NCI-H1694 treated with DMSO at 0.1 percent for 48 hours (cell line): ENCODE data around the gene DCAF4L1.

ENCODE experiments used
- DNase-seq: peaks from one replicate; lab custom pipeline; 2025; lab: John Stamatoyannopoulos, UW

DCAF4L1 gene, protein sequence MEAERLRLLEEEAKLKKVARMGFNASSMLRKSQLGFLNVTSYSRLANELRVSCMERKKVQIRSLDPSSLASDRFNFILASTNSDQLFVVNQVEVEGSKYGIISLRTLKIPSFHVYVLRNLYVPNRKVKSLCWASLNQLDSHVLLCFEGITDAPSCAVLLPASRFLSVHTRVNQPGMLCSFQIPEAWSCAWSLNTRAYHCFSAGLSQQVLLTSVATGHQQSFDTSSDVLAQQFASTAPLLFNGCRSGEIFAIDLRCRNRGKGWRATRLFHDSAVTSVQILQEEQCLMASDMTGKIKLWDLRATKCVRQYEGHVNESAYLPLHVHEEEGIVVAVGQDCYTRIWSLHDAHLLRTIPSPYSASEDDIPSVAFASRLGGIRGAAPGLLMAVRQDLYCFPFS

DNA sequence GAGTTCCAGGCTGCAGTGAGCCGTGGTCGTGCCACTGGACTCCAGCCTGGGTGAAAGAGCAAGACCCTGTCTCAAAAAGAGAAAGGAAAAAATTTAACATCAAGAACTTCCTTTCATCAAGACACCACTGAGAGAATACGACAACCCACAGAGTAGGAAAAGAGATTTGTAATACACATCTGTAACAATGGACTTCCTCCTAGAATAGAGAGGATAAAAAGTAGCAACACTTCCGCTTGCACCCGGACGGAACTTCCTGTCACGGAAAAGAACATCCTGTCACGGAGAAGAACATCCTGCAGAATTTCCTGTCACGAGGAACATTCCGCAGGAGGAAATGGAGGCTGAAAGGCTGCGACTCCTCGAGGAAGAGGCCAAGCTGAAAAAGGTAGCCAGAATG is at the start of gene DCAF4L1:
Gene DCAF4L1 (plus strand): TSS at position 301 of the 400 bp plus-strand sequence. CDS start 37 bp downstream, at position 338.
- no peak for DNase-seq

- no peak for DNase-seq
These were observed 48.6 kb upstream of the DCAF4L1 start for GRCh38 chr4:41932988-41933387.

DNA sequence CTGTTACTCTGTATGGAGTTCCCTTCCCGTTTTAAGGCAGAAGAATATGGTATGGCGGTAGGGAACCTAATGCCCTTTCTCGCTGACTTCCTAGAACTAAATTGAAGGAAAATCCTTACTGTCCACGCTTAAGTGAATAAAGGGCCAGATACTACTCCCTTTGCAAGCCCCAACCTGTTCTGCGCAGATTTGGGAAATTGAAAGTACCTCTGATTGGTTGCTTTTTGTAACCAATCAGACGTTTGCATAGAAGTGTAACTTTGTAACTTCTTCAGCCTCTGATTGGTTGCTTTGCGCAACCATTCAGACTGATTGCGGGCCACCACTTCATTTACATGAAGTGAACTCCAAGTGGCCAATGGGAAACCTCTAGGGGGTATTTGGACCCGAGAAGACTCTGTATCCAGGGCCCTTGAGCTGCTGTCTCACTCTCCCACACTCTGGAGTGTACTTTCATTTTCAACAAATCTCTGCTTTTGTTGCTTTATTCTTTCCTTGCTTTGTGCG is 47.5 kb upstream of the DCAF4L1 start:
- DNase-seq, result no peak

DNA sequence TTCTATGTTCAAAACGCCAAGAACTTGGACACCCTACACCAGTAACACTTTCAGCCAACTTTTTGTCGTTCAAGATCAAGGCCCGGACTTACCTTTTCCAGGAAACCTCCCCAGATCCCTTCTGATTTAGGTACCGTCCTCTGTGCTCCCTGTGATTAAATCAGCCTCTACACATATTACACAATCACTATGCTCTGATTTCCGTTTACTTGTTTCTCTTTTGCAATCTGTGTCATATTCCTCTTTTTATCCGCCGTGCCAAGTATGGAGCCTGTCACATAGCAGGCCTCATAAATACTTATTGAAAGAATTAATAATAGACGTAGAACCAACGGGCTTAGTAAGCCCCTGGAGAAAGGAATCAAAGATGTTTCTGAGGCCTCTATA is 47.0 kb upstream of the DCAF4L1 start:
- DNase-seq, result no peak

- DNase-seq, result peak; percentile 80
These were observed 46.5 kb upstream of the DCAF4L1 start, which contains the start of gene TMEM33 for GRCh38 chr4:41934901-41935651. Gene TMEM33 (plus strand): TSS chr4:41935429. CDS start chr4:41935485, 56 bp downstream.

DNA sequence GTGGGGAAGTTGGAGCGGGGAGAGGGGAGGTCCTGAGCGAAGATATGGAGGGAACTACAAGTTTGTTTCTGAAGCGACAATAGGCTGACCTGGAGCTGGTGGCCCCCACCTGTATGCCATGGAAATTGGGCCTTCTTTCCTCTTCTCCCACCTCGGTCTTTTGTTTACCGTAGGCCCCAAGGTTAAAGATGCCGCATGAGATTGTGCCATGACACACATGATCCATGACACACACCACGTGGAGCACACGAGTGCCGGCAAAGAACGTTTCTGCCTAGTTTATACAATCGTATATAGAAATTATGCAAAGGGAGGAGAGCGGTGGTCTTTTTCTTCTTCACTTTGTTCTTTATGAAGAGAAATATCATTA is 45.9 kb upstream of the DCAF4L1 start:
- no peak for DNase-seq

DNA sequence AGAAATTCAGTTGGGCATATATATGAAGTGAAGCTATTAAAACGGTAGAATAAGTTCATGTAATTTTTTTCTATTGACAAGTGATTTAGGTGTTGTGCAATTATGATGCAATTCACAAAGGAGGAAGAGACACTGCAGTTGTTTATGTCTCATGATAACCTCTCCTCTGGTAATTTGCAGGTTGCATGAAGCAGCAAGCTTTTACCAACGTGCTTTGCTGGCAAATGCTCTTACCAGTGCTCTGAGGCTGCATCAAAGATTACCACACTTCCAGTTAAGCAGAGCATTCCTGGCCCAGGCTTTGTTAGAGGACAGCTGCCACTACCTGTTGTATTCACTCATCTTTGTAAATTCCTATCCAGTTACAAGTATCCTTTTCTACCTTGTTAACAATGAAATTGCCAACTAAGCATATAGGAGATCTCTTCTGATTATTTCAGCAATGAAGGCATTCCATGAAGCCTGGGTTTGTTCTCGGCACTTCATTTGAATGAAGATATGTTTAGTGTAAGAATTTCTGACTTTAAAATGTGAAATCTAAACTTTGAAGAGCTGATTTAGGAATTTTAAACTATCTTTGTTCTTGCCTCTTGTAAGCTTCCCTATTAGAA is 42.4 kb upstream of the DCAF4L1 start:
- no peak for DNase-seq

GRCh38 chr4:41940834-41941233 is 40.7 kb upstream of the DCAF4L1 start:
- DNase-seq, result no peak

GRCh38 chr4:41943506-41943905 is 38.0 kb upstream of the DCAF4L1 start:
- no peak for DNase-seq

GRCh38 chr4:41944089-41944488 is 37.5 kb upstream of the DCAF4L1 start:
- no peak for DNase-seq

DNA sequence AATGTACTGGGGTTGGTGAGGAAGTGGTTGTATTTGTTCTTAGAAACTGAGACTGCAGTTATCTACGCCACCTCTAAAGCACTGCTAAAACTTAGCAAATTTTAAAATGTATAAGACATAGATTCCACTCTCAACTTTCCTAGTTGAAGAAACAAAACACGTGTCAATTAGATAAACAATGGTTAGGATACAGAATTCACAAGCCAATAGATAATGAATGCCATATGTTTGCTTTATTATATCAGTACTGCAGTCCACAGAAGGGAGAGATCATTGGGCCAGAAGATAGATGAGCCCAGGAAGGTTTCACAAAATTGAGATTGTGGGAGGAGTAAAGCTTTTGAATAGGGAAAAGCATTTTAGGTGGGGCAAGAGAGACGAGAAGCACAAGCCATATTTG is 32.0 kb upstream of the DCAF4L1 start:
- DNase-seq, result no peak

DNA sequence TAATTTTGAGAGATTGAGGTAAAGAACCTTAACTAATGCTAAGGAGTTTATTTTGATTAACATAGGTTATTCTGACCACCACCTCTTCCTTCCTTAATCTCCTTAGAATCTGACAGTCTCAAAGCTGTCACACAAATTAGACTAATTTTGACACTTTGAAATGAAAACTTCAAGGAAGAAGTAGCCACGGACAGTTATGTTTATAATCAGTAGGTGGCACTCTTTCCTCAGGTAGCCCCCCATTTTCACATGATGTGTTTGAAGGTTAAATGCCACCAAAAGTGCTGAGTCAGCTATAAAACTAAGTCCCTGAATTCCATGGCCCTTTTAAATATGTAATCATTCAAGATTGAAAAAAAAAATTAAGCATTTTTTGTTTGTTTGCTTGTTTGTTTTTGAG is 23.9 kb upstream of the DCAF4L1 start:
- no peak for DNase-seq

DNA sequence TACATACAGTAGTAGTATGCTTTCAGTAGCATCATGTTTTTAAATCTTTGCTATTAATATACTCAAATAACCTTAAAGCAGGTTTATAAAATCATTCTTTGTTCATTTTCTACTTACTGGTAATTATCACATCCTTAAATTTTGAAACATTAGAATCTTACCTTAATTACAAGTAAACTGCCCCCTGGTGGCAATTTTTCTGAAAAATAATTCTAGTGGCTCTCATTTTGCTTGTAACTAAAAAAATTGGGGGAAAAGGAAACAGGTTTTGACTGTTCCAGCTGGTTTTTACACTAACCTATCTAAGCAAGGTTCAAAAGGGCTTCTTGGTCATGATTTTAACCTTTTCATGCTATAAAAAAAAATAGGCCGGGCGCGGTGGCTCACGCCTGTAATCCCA is 18.5 kb upstream of the DCAF4L1 start:
- DNase-seq, result no peak

DNA sequence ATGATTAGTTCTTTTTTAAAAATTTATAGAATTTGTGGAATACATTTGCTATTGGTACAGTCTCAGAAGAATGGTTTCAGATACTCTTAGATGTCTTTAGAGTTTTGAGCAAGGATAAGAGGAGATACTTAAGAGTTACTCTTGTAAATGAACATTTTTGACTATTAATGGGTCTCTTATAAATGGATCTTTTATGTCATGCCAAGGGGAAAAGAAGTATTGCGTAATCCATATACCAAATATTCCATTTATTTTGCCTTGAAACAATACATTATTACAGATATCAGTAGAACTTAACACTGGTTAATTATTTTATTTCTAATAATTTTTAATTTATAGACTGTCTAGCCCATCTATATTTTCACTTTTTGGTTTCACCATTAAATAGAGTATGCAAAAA is 17.2 kb upstream of the DCAF4L1 start:
- no peak for DNase-seq

DNA sequence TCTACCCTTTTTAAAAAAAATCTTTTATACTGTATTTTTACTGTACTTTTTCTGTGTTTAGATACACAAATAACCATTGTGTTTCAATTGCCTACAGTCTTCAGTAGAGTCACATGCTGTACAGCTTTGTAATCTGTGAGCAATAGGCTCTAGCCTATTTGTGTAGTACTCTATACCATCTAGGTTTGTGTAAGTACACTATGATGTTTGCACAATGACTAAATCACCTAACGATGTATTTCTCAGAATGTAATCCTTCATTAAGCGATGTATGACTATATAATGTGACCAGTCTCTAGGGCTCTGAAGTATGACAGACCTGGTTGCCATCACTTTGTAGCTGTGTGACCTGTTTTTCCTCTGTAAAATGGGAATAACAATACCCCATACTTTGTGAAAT is 14.2 kb upstream of the DCAF4L1 start:
- DNase-seq, result no peak

GRCh38 chr4:41969671-41970070 is 11.9 kb upstream of the DCAF4L1 start:
- no peak for DNase-seq

DNA sequence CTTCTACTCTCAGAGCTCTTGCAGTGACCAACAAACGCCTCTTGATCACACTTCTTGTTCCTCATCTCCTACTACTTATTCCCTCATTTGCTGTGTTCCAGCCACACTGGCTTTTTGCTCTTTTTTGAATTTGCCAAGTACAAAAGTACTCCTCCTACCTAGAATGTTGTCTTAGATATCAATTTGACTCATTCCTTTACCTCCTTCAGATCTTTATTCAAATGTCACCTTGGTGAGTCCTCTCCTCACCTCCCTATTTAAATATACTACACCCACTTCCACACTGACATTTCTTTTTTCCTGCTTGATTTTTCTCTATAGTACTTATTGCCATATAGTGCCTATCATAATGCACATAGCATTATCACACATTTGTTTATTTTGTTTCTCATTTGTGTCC is 6.2 kb upstream of the DCAF4L1 start:
- no peak for DNase-seq

- no peak for DNase-seq
These were observed 4.6 kb upstream of the DCAF4L1 start for GRCh38 chr4:41976775-41977516.

DNA sequence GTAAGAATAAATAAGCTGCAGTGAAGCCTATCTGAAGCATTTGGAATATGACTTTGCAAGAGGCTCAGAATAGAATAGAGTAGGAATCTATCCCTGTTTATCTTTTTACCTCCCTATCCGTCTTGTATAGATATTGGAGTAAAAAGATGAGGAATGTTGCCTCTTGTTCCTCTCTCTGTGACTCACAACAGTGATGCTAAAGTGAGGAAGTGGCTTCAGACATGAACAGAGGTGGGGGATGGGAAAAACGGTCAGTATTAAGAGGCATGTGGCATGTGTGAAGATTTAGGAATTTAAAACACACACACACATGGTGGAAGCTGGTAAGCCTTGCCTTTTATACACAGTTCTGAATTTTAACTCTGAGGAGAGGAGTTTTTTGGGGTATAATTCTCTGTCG is 3.8 kb upstream of the DCAF4L1 start:
- DNase-seq, result no peak

GRCh38 chr4:41982716-41983115 is 1.2 kb downstream of the DCAF4L1 start:
- DNase-seq, result no peak

DNA sequence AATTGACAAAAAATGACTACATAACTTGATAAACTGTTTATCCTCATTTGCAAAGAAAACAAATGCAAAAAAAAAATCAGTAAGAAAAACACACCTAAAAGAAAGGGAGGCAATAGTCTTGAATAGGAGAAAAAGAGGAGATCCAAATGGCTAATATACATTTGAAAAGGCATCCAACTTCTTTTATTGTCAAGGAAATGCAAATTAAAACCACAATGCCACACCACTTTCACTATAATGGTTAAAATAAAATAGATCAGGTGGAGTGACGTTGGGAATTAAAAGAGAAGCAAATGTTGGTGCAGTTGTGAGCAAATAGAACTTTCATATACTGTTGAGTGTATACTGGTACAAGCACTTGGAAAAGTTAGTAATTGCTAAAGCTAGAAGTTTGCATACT is 3.6 kb downstream of the DCAF4L1 start:
- DNase-seq, result no peak

DNA sequence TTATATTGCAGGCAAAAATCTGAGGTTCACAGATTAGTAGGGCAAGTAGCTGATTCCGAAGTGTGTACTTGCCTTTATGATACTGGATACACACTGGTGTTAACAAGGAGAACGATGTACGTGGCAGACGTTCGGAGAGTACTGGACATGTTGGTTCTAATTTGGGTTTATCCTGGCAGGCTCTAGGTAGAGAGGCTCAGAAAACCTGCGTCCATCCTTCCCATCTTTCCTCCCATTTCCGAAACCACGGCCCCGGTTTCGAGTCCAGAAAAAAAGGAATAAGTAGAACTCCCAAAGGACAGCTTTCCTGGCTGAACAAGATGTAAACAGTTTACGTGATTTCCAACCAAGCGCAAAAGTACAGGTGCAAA is 8.4 kb downstream of the DCAF4L1 start:
- DNase-seq, result no peak
